Thoracic aorta (tissue), 2 donors: ENCODE measurements around the gene PRKCA. TPM values are rescaled to one million over a fixed set of nuclear protein-coding genes. Genes with fewer than 3 reads are reported as not detected.

Source experiments
- ATAC-seq: fragments of 150-250 bp; one replicate; pipeline ENCODE4 v1.8.0; 2017; ENCODE audit warnings: low read depth; ENCODE audit not compliant: insufficient number of reproducible peaks, low FRiP score
- DNase-seq: peaks from one replicate; pipeline ENCODE4 v3.0.0-alpha.2; 2020; ENCODE audit warnings: low spot score
- H3K27ac ChIP-seq, 2 donors: fragments of 200-600 bp; sonication (generic); 1 replicate in 1 of 2; 2 replicates in 1 of 2; pipeline ENCODE4 v1.5.1; 2016; ENCODE audit warnings: mild to moderate bottlenecking in 2 of 2, moderate library complexity in 2 of 2
- H3K27me3 ChIP-seq: fragments of 200-600 bp; sonication (generic); replicated peaks from 2 replicates; pipeline ENCODE4 v1.6.0; 2016; ENCODE audit warnings: mild to moderate bottlenecking; ENCODE audit not compliant: insufficient read depth
- H3K36me3 ChIP-seq: fragments of 200-600 bp; sonication (generic); one replicate; pipeline ENCODE4 v1.5.1; 2016
- H3K4me1 ChIP-seq, 2 donors: fragments of 200-600 bp; sonication (generic); 1 replicate in 1 of 2; 2 replicates in 1 of 2; pipeline versions ENCODE4 v1.5.1 to v1.6.0; 2016; ENCODE audit warnings: low read depth in 2 of 2, mild to moderate bottlenecking in 1 of 2; ENCODE audit not compliant: control insufficient read depth in 1 of 2
- H3K4me3 ChIP-seq: fragments of 200-600 bp; sonication (generic); 2 replicates; pipeline ENCODE4 v1.5.1; 2016; ENCODE audit warnings: mild to moderate bottlenecking
- H3K9me3 ChIP-seq: fragments of 200-600 bp; sonication (generic); 2 replicates; pipeline ENCODE4 v1.5.1; 2016
- total RNA-seq, 2 donors: library from RNA; depleted of rRNA; stranded (reverse); fragments of >200 nt; gene quantifications; one replicate each; pipeline versions ENCODE4 v1.1.0 to v1.2.3, GENCODE V29; 2016
- TF ChIP-seq, protein P1 (sequence below): fragments of 200-600 bp; sonication (generic); IDR thresholded peaks from one replicate; pipeline ENCODE4 v1.5.1; 2019; ENCODE audit warnings: antibody characterized with exemption

The PRKCA gene
- total RNA-seq, 2 donors from 2014 or later: 9.1 to 11.6 TPM

DNA sequence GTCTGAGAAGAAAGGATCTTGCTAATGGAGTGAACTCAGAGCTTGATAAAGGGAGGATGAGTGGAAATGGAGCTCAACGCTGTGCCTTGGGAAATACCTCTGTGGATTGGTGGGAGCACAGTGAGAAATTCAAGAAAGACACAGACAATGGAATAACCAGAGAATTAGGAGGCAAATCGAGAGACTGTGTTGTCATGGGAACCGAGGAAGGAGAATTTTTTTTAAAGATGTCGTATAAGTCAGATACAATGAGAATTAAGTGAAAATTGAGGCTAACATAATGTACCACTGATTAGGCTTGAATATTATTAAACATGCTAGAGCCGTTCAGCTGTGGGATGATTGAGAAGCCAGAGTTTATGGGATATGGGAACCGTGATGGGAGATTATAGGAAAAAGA is 134.2 kb downstream of the PRKCA start:
- no peak overlapping the region for H3K4me3 ChIP-seq
- no peak for DNase-seq
- H3K27me3 ChIP-seq: no peaks in the 10 kb centered on the region
- peaks cover 7 to 11% of the 10 kb centered on the region in 2 donors for H3K4me1 ChIP-seq
- H3K36me3 ChIP-seq: no peaks in the 10 kb centered on the region
- no peaks in the 10 kb centered on the region for H3K9me3 ChIP-seq
- H3K27ac ChIP-seq: no peak overlapping the region
- no peak for ATAC-seq
- TF ChIP-seq, protein P1, sequence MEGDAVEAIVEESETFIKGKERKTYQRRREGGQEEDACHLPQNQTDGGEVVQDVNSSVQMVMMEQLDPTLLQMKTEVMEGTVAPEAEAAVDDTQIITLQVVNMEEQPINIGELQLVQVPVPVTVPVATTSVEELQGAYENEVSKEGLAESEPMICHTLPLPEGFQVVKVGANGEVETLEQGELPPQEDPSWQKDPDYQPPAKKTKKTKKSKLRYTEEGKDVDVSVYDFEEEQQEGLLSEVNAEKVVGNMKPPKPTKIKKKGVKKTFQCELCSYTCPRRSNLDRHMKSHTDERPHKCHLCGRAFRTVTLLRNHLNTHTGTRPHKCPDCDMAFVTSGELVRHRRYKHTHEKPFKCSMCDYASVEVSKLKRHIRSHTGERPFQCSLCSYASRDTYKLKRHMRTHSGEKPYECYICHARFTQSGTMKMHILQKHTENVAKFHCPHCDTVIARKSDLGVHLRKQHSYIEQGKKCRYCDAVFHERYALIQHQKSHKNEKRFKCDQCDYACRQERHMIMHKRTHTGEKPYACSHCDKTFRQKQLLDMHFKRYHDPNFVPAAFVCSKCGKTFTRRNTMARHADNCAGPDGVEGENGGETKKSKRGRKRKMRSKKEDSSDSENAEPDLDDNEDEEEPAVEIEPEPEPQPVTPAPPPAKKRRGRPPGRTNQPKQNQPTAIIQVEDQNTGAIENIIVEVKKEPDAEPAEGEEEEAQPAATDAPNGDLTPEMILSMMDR: no peak

GRCh38 chr17:66437476-66438026 is 135.1 kb downstream of the PRKCA start:
- TF ChIP-seq, protein P1: no peak
- Histone ChIP-seq H3K9me3 (no peaks in the 10 kb centered on the region), H3K4me3 (no peak overlapping the region), H3K27ac (no peak overlapping the region), H3K36me3 (no peaks in the 10 kb centered on the region), H3K4me1 (peaks cover 0 to 1% of the 10 kb centered on the region in 2 donors), H3K27me3 (no peaks in the 10 kb centered on the region)
- ATAC-seq (no peak), DNase-seq (no peak)

GRCh38 chr17:66438101-66438500 is 135.7 kb downstream of the PRKCA start:
- no peaks in the 10 kb centered on the region for H3K27me3 ChIP-seq
- no peak overlapping the region for H3K27ac ChIP-seq
- H3K4me3 ChIP-seq: no peak overlapping the region
- H3K9me3 ChIP-seq: no peaks in the 10 kb centered on the region
- TF ChIP-seq, protein P1: no peak
- no peak for DNase-seq
- no peaks in the 10 kb centered on the region for H3K4me1 ChIP-seq
- no peak for ATAC-seq
- no peaks in the 10 kb centered on the region for H3K36me3 ChIP-seq

DNA sequence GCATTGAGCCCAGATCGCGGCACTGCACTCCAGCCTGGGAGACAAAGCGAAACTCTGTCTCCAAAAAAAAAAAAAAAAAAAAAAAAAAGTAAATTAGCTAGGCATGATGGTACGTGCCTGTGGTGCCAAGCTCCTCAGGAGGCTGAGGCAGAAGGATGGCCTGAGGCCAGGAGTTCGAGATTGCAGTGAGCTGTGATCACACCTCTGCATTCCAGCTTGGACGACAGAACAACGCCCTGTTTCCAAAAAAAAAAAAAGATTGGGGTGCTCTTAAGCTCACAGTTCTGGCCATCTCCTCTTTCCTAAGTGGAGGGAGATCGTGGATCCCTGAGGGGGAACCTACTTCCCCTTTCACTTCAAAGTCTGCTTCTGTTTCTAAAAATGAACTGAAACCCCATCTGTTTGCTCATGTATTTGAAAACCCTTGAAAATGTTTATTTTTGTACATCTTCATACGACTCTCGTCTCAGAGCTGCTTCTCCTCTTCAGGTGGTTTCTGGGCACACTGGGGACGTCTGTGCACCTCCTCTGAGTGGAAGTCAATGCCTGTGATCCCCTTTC is 138.8 kb downstream of the PRKCA start:
- no peak overlapping the region for H3K27ac ChIP-seq
- H3K4me3 ChIP-seq: peak overlapping the region; percentile 2
- ATAC-seq: no peak
- no peaks in the 10 kb centered on the region for H3K27me3 ChIP-seq
- TF ChIP-seq, protein P1: no peak
- DNase-seq: no peak
- H3K4me1 ChIP-seq: no peaks in the 10 kb centered on the region
- no peaks in the 10 kb centered on the region for H3K36me3 ChIP-seq
- H3K9me3 ChIP-seq: no peaks in the 10 kb centered on the region

GRCh38 chr17:66443166-66443565 is 140.8 kb downstream of the PRKCA start:
- Histone ChIP-seq H3K4me3 (no peak overlapping the region), H3K36me3 (no peaks in the 10 kb centered on the region), H3K9me3 (no peaks in the 10 kb centered on the region), H3K27ac (no peak overlapping the region), H3K4me1 (no peaks in the 10 kb centered on the region), H3K27me3 (no peaks in the 10 kb centered on the region)
- no peak for ATAC-seq
- no peak for DNase-seq
- TF ChIP-seq, protein P1: no peak
